IPS DF 6.9 (cell line): ENCODE measurements around the gene SLC25A42.
"Not testable (repeated sequence)": the region's sequence is repeated elsewhere in the genome, so short reads cannot be mapped to it uniquely, and the experiment has no call there.

Experiments used
- DNase-seq: peaks from one replicate; pipeline ENCODE4 v3.0.0-alpha.2; 2013; ENCODE audit warnings: low read depth, low spot score
- H3K27ac ChIP-seq: one replicate; pipeline ENCODE4 v1.5.1; 2013; ENCODE audit warnings: low read length, control low read depth
- H3K27me3 ChIP-seq: 2 replicates; pipeline ENCODE4 v1.6.1; 2013; ENCODE audit warnings: mild to moderate bottlenecking, low read length; ENCODE audit not compliant: control insufficient read depth, insufficient read depth
- H3K36me3 ChIP-seq: 2 replicates; pipeline ENCODE4 v1.6.1; 2013; ENCODE audit warnings: low read length; ENCODE audit not compliant: control insufficient read depth, insufficient read depth
- H3K4me1 ChIP-seq: 2 replicates; pipeline ENCODE4 v1.6.1; 2013; ENCODE audit warnings: low read length; ENCODE audit not compliant: control insufficient read depth, insufficient read depth
- H3K4me3 ChIP-seq: 2 replicates; pipeline ENCODE4 v1.5.1; 2013; ENCODE audit warnings: mild to moderate bottlenecking, low read length
- H3K9me3 ChIP-seq: 2 replicates; pipeline ENCODE4 v1.6.1; 2013; ENCODE audit warnings: low read length, inconsistent platforms; ENCODE audit not compliant: control insufficient read depth, insufficient read depth
- WGBS: extraction: QIAGEN DNeasy Blood & Tissue Kit; methylation state at CpG from one replicate; pipeline ENCODE4 v1.1.7; 2013; ENCODE audit warnings: mixed read lengths, missing lambda C conversion rate; ENCODE audit not compliant: insufficient read length, insufficient coverage; 5-methylcytosine and 5-hydroxymethylcytosine counted together

The SLC25A42 gene

GRCh38 chr19:19087676-19088075 is 23.9 kb downstream of the SLC25A42 start:
- DNase-seq, result no peak
- Histone ChIP-seq H3K27me3 (no peaks in the 10 kb centered on the region), H3K4me3 (no peak overlapping the region), H3K4me1 (peaks cover 2% of the 10 kb centered on the region; the same call in 1 of the 2 replicates), H3K27ac (no peak overlapping the region), H3K36me3 (no peaks in the 10 kb centered on the region), H3K9me3 (no peaks in the 10 kb centered on the region)
- no CpG with 5 or more reads among the region's 2 CpGs for WGBS

GRCh38 chr19:19094513-19094912 is 30.7 kb downstream of the SLC25A42 start:
- no CpG with 5 or more reads among the region's 7 CpGs for WGBS
- DNase-seq, result no peak
- H3K27ac ChIP-seq, result no peak overlapping the region

GRCh38 chr19:19095691-19096090 is 31.9 kb downstream of the SLC25A42 start:
- Histone ChIP-seq H3K27ac (no peak overlapping the region), H3K36me3 (no peaks in the 10 kb centered on the region), H3K4me1 (no peaks in the 10 kb centered on the region; the same call in 1 of the 2 replicates), H3K4me3 (no peak overlapping the region), H3K9me3 (no peaks in the 10 kb centered on the region), H3K27me3 (no peaks in the 10 kb centered on the region)
- DNase-seq, result no peak
- WGBS, result no CpG with 5 or more reads among the region's 11 CpGs

More at GRCh38 chr19:19094513-19094912, 30.7 kb downstream of the SLC25A42 start:
- H3K27me3 ChIP-seq, result no peaks in the 10 kb centered on the region
- no peaks in the 10 kb centered on the region for H3K9me3 ChIP-seq
- no peaks in the 10 kb centered on the region for H3K36me3 ChIP-seq
- peaks cover 1% of the 10 kb centered on the region; the same call in 1 of the 2 replicates for H3K4me1 ChIP-seq
- H3K4me3 ChIP-seq, result no peak overlapping the region

- WGBS, result no CpG with 5 or more reads among the region's 24 CpGs
- H3K27ac ChIP-seq, result no peak overlapping the region
Observed at GRCh38 chr19:19096641-19097627, 33.1 kb downstream of the SLC25A42 start.

GRCh38 chr19:19098084-19098702 is 34.4 kb downstream of the SLC25A42 start:
- Histone ChIP-seq H3K27ac (no peak overlapping the region), H3K4me3 (no peak overlapping the region), H3K36me3 (no peaks in the 10 kb centered on the region), H3K4me1 (no peaks in the 10 kb centered on the region), H3K27me3 (no peaks in the 10 kb centered on the region), H3K9me3 (no peaks in the 10 kb centered on the region)
- no CpG with 5 or more reads among the region's 9 CpGs for whole genome bisulfite sequencing
- DNase-seq, result no peak

More at GRCh38 chr19:19096641-19097627, 33.1 kb downstream of the SLC25A42 start:
- H3K36me3 ChIP-seq, result no peaks in the 10 kb centered on the region
- DNase-seq, result no peak
- no peaks in the 10 kb centered on the region for H3K27me3 ChIP-seq
- H3K4me3 ChIP-seq, result no peak overlapping the region
- H3K9me3 ChIP-seq, result no peaks in the 10 kb centered on the region
- no peaks in the 10 kb centered on the region; the same call in 1 of the 2 replicates for H3K4me1 ChIP-seq

DNA sequence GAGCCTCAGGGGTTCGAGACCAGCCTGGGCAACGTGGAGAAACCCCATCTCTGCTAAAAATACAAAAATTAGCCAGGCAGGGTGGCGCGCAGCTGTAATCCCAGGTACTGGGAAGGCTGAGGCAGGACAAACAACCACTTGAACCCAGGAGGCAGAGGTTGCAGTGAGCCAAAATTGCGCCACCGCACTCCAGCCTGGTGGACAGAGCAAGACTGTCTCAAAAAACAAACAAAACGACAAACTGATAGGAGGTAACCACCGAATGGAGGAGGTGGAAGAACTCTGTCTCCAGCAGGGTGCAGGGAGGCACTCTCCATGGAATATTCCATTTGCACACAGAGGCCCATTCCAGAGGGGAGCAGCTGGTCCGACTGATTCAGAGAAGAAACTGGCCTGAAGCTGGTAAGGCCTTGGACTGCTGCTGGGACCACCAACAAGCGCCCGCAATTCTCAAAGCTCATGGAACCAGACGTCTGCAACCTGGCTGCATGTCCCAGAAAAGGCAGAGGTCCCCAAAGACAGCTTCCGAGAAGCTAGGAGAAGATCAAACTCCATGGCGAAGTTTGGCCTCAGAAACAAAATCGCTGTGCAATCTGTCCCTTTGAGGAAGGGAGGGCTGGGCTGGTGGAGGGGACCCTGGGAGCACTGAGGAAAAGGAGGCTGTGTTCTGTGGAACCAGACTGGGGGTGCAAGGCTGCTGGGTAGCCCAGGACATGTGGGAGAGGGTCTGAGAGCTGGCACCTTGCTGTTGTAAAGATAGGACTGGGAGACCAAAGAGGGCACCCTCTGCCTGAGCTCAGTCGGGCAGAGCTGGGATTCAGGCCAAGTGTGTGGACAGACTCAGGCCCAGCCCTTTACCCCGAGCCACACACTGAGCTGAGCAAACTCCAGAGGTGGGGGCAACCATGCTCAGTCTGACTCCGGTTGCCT is 35.2 kb downstream of the SLC25A42 start:
- WGBS, result no CpG with 5 or more reads among the region's 18 CpGs
- no peaks in the 10 kb centered on the region for H3K27me3 ChIP-seq
- DNase-seq, result no peak
- no peaks in the 10 kb centered on the region for H3K9me3 ChIP-seq
- H3K4me3 ChIP-seq, result no peak overlapping the region
- H3K4me1 ChIP-seq, result no peaks in the 10 kb centered on the region
- no peak overlapping the region for H3K27ac ChIP-seq
- H3K36me3 ChIP-seq, result no peaks in the 10 kb centered on the region

DNA sequence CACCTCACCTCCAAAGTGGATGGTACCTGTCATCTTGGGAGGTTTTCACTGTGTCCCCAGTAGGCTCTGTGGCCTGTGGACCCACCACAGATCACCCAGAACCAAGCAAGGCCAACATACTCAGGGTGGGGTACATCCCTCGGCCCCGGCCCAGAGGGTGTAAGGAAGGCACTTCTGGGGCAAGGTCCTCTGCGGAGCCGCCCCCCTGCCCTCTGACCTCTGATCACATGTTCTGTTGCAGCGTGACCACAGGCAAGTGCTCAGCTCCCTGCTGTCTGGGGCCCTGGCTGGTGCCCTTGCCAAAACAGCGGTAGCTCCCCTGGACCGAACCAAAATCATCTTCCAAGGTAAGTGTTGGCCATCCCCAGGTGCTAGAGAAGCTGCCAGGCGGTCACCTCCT is 37.7 kb downstream of the SLC25A42 start:
- H3K4me1 ChIP-seq, result peaks cover 2% of the 10 kb centered on the region; the same call in 1 of the 2 replicates
- no peaks in the 10 kb centered on the region for H3K36me3 ChIP-seq
- H3K27ac ChIP-seq, result no peak overlapping the region
- WGBS, result no CpG with 5 or more reads among the region's 8 CpGs
- DNase-seq, result no peak
- H3K4me3 ChIP-seq, result no peak overlapping the region
- no peaks in the 10 kb centered on the region for H3K9me3 ChIP-seq
- no peaks in the 10 kb centered on the region for H3K27me3 ChIP-seq

DNA sequence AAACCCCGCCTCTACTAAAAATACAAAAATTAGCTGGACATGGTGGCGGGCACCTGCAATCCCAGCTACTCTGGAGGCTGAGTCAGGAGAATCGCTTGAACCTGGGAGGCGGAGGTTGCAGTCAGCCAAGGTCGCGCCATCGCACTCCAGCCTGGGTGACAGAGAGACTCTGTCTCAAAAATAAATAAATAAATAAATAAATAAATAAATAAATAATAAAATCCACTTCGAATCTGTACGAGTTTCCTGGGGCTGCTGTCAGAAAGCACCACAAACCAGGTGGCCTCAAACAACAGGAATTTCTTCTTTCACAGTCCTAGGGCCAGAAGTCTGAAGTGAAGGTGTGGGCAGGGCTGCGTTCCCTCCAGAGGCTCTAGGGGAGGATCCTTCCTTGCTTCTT is 38.8 kb downstream of the SLC25A42 start:
- not testable (repeated sequence) for H3K4me1 ChIP-seq, H3K36me3 ChIP-seq, H3K9me3 ChIP-seq, H3K27ac ChIP-seq, H3K27me3 ChIP-seq, DNase-seq, H3K4me3 ChIP-seq
- no CpG with 5 or more reads among the region's 10 CpGs for WGBS

DNA sequence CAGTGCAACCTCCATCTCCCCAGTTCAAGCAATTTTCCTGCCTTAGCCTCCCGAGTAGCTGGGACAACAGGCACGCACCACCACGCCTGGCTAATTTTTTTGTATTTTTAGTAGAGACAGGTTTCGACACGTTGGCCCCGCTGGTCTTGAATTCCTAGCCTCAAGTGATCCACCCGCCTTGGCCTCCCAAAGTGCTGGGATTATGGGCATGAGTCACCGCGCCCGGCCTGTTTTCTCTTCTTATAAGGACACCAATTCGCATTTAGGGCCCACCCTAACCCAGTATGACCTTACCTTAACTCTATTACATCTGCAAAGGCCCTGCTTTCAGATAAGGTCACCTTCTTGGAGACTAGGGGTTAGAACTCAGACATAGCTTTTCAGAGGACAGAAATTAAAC is 39.4 kb downstream of the SLC25A42 start:
- DNase-seq, result no peak
- Histone ChIP-seq H3K27ac (no peak overlapping the region), H3K27me3 (no peaks in the 10 kb centered on the region), H3K9me3 (no peaks in the 10 kb centered on the region), H3K4me1 (peaks cover 2% of the 10 kb centered on the region; the same call in 1 of the 2 replicates), H3K36me3 (no peaks in the 10 kb centered on the region), H3K4me3 (no peak overlapping the region)
- no CpG with 5 or more reads among the region's 11 CpGs for WGBS
